ENCODE data around the gene PARD3. TPM values are rescaled to one million over a fixed set of nuclear protein-coding genes. Genes with fewer than 3 reads are reported as not detected.

PARD3 gene
- polyA plus RNA-seq, 1 donor from 2014 or later, result 12.4 TPM

GRCh38 chr10:34824870-34825269 is 9.8 kb upstream of the PARD3 start:
- Histone ChIP-seq H3K9me2 (ENCODE audit: insufficient read depth, low read length) (no peaks in the 10 kb centered on the region), H3K9me3 (ENCODE audit: low read length) (no peaks in the 10 kb centered on the region), H3K27ac (ENCODE audit: low read length) (no peak overlapping the region), H3K36me3 (ENCODE audit: insufficient read depth, low read length) (no peaks in the 10 kb centered on the region), H2AFZ (ENCODE audit: low read depth, low read length) (no peak overlapping the region), H3K27me3 (ENCODE audit: insufficient read depth, low read depth, low read length) (no peaks in the 10 kb centered on the region), H3K79me2 (replicated peaks; ENCODE audit: insufficient read depth, low read length) (no peaks in the 10 kb centered on the region), H4K20me1 (ENCODE audit: insufficient read depth) (no peaks in the 10 kb centered on the region), H3F3A (ENCODE audit: insufficient read depth, low read length, poor library complexity, severe bottlenecking) (no peaks in the 10 kb centered on the region), H3K4me2 (ENCODE audit: low read length) (no peak overlapping the region), H3K9ac (ENCODE audit: low read length) (no peak overlapping the region), H3K4me3 (ENCODE audit: low read length) (no peak overlapping the region)
- no peak for TF ChIP-seq EP300 (conservative IDR thresholded peaks at IDR 0.05; ENCODE audit: poor library complexity, severe bottlenecking)
- TF ChIP-seq RAD21 (conservative IDR thresholded peaks at IDR 0.05), result no peak
- no peak for TF ChIP-seq POLR2AphosphoS5 (IDR thresholded peaks at IDR 0.05)
- TF ChIP-seq SMC3 (conservative IDR thresholded peaks at IDR 0.05; ENCODE audit: poor library complexity), result no peak
- no peak for TF ChIP-seq EZH2 (IDR thresholded peaks at IDR 0.05; ENCODE audit: borderline replicate concordance, insufficient read depth, low read length, poor library complexity, severe bottlenecking)
- no peak for TF ChIP-seq CTCF (IDR thresholded peaks at IDR 0.05; ENCODE audit: poor library complexity, severe bottlenecking)
- TF ChIP-seq TAF1 (IDR thresholded peaks at IDR 0.05; ENCODE audit: low read depth), result no peak
- TF ChIP-seq, protein P1, sequence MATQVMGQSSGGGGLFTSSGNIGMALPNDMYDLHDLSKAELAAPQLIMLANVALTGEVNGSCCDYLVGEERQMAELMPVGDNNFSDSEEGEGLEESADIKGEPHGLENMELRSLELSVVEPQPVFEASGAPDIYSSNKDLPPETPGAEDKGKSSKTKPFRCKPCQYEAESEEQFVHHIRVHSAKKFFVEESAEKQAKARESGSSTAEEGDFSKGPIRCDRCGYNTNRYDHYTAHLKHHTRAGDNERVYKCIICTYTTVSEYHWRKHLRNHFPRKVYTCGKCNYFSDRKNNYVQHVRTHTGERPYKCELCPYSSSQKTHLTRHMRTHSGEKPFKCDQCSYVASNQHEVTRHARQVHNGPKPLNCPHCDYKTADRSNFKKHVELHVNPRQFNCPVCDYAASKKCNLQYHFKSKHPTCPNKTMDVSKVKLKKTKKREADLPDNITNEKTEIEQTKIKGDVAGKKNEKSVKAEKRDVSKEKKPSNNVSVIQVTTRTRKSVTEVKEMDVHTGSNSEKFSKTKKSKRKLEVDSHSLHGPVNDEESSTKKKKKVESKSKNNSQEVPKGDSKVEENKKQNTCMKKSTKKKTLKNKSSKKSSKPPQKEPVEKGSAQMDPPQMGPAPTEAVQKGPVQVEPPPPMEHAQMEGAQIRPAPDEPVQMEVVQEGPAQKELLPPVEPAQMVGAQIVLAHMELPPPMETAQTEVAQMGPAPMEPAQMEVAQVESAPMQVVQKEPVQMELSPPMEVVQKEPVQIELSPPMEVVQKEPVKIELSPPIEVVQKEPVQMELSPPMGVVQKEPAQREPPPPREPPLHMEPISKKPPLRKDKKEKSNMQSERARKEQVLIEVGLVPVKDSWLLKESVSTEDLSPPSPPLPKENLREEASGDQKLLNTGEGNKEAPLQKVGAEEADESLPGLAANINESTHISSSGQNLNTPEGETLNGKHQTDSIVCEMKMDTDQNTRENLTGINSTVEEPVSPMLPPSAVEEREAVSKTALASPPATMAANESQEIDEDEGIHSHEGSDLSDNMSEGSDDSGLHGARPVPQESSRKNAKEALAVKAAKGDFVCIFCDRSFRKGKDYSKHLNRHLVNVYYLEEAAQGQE (IDR thresholded peaks at IDR 0.05; ENCODE audit: borderline replicate concordance), result no peak
- TF ChIP-seq MXI1 (conservative IDR thresholded peaks at IDR 0.05; ENCODE audit: poor library complexity, severe bottlenecking), result no peak

DNA sequence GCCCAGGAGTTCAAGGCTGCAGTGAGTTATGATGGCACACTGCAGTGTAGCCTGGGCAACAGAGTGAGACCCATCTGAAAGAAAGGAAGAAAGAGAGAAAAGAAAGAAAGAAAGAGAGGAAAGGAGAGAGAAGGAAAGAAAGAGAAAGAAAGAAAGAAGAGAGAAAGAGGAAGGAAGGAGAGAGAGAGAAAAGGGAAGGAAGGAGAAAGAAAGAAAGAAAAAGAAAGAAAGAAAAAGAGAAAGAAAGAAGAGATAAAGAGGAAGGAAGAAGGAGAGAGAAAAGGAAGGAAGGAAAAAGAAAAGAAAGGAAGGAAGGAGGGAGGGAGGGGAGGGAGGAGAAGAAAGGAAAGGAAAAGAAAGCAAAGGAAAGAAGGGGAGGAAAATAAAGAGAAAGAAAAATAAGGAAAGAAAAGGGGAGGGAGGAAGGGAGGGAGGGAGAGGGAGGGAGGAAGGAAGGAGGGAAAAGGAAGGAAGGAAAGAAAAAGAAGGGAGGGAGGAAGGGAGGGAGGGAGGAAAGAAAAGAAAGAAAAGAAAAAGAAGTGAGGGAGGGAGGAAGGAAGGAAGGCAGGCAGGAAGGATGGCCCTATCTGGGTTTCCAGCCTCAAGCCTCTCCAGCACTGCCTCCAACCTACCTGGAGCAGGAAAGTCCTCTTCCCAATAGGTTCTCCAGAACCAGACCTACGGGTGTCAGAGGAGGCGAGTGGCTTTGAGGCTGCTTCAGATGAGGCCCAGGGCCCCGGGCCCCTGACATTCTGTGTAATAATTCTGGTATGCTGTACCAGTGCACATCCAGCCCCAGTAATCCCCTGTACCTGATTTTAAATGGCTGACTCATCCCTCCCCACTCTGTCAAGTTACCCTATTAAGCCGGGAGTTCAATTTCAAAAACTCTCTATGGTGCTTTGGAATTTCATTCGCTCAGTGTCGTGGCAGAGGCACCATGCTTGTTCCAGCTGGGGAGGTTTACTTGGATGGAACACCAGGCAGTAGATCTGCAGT is 6.8 kb upstream of the PARD3 start:
- Histone ChIP-seq H2AFZ (ENCODE audit: low read depth, low read length) (no peak overlapping the region), H3F3A (ENCODE audit: insufficient read depth, low read length, poor library complexity, severe bottlenecking) (no peaks in the 10 kb centered on the region), H4K20me1 (ENCODE audit: insufficient read depth) (no peaks in the 10 kb centered on the region), H3K4me2 (ENCODE audit: low read length) (no peak overlapping the region), H3K4me3 (ENCODE audit: low read length) (no peak overlapping the region), H3K27ac (ENCODE audit: low read length) (no peak overlapping the region), H3K9me3 (ENCODE audit: low read length) (no peaks in the 10 kb centered on the region), H3K9ac (ENCODE audit: low read length) (no peak overlapping the region), H3K36me3 (ENCODE audit: insufficient read depth, low read length) (no peaks in the 10 kb centered on the region), H3K9me2 (ENCODE audit: insufficient read depth, low read length) (no peaks in the 10 kb centered on the region), H3K27me3 (ENCODE audit: insufficient read depth, low read depth, low read length) (no peaks in the 10 kb centered on the region), H3K79me2 (replicated peaks; ENCODE audit: insufficient read depth, low read length) (no peaks in the 10 kb centered on the region)
- TF ChIP-seq MXI1 (conservative IDR thresholded peaks at IDR 0.05; ENCODE audit: poor library complexity, severe bottlenecking) (no peak), RAD21 (conservative IDR thresholded peaks at IDR 0.05) (no peak), CTCF (IDR thresholded peaks at IDR 0.05; ENCODE audit: poor library complexity, severe bottlenecking) (no peak), EZH2 (IDR thresholded peaks at IDR 0.05; ENCODE audit: borderline replicate concordance, insufficient read depth, low read length, poor library complexity, severe bottlenecking) (no peak), EP300 (conservative IDR thresholded peaks at IDR 0.05; ENCODE audit: poor library complexity, severe bottlenecking) (no peak)
